Liver (tissue), 9 donors: ENCODE data around the gene ALG12. TPM values are rescaled to one million over a fixed set of nuclear protein-coding genes. Genes with fewer than 3 reads are reported as not detected.

Source experiments
- DNase-seq: peaks from one replicate; pipeline ENCODE4 v3.0.0-alpha.2; 2017; ENCODE audit warnings: low spot score
- H3K27ac ChIP-seq, 2 donors: one replicate each; pipeline ENCODE4 v1.7.0; 2013; ENCODE audit warnings: inconsistent platforms in 2 of 2, low read length in 2 of 2, control low read depth in 1 of 2, low read depth in 1 of 2, mild to moderate bottlenecking in 1 of 2
- H3K27me3 ChIP-seq, 4 donors: one replicate each; pipeline versions ENCODE4 v1.6.1 to v1.7.0; 2013; ENCODE audit warnings: low read length in 3 of 4, inconsistent platforms in 1 of 4, mild to moderate bottlenecking in 1 of 4, moderate library complexity in 1 of 4; ENCODE audit not compliant: control insufficient read depth in 4 of 4, insufficient read depth in 4 of 4
- H3K36me3 ChIP-seq, 4 donors: one replicate each; pipeline versions ENCODE4 v1.6.1 to v1.7.0; 2013; ENCODE audit warnings: low read length in 3 of 4, mild to moderate bottlenecking in 3 of 4, low read depth in 1 of 4, moderate library complexity in 1 of 4; ENCODE audit not compliant: control insufficient read depth in 4 of 4, insufficient read depth in 3 of 4
- H3K4me1 ChIP-seq, 4 donors: one replicate each; pipeline versions ENCODE4 v1.6.1 to v1.7.0; 2013; ENCODE audit warnings: low read length in 3 of 4, mild to moderate bottlenecking in 3 of 4, moderate library complexity in 1 of 4; ENCODE audit not compliant: control insufficient read depth in 4 of 4, insufficient read depth in 4 of 4
- H3K4me3 ChIP-seq, 3 donors: one replicate each; pipeline versions ENCODE4 v1.6.1 to v1.7.0; 2013; ENCODE audit warnings: low read length in 3 of 3, control low read depth in 1 of 3, low read depth in 1 of 3, mild to moderate bottlenecking in 1 of 3
- H3K9ac ChIP-seq, 2 donors: one replicate each; pipeline ENCODE4 v1.7.0; 2013; ENCODE audit warnings: low read length in 2 of 2, mild to moderate bottlenecking in 2 of 2, moderate library complexity in 2 of 2, control low read depth in 1 of 2, low read depth in 1 of 2
- H3K9me3 ChIP-seq, 4 donors: one replicate each; pipeline versions ENCODE4 v1.6.1 to v1.7.0; 2013; ENCODE audit warnings: low read length in 3 of 4; ENCODE audit not compliant: control insufficient read depth in 4 of 4
- EGR1 ChIP-seq, 2 donors: IDR thresholded peaks; 2 replicates each; pipeline ENCODE4 v1.6.1; 2016 to 2018; ENCODE audit warnings: antibody characterized with exemption in 2 of 2, low read depth in 2 of 2
- FOXA1 ChIP-seq: IDR thresholded peaks from 2 replicates; pipeline ENCODE4 v1.6.1; 2016; ENCODE audit warnings: antibody characterized with exemption
- FOXA2 ChIP-seq: IDR thresholded peaks from 2 replicates; pipeline ENCODE4 v1.6.1; 2016; ENCODE audit warnings: antibody characterized with exemption
- GABPA ChIP-seq, 2 donors: IDR thresholded peaks in 1 of 2; conservative IDR thresholded peaks in 1 of 2; 2 replicates each; pipeline ENCODE4 v1.6.1; 2016; ENCODE audit warnings: antibody characterized with exemption in 2 of 2, mild to moderate bottlenecking in 1 of 2, moderate library complexity in 1 of 2
- HNF4A ChIP-seq, 2 donors: conservative IDR thresholded peaks; 2 replicates each; pipeline ENCODE4 v1.6.1; 2016; ENCODE audit warnings: antibody characterized with exemption in 2 of 2, mild to moderate bottlenecking in 2 of 2
- HNF4G ChIP-seq: IDR thresholded peaks from 2 replicates; pipeline ENCODE4 v1.6.1; 2016; ENCODE audit warnings: antibody characterized with exemption
- JUND ChIP-seq, 2 donors: IDR thresholded peaks; 2 replicates each; pipeline ENCODE4 v1.6.1; 2016; ENCODE audit warnings: antibody characterized with exemption in 2 of 2
- NR2F2 ChIP-seq: IDR thresholded peaks from 2 replicates; pipeline ENCODE4 v1.6.1; 2016; ENCODE audit warnings: antibody characterized with exemption
- RAD21 ChIP-seq, 2 donors: IDR thresholded peaks; 2 replicates each; pipeline ENCODE4 v1.6.1; 2016; ENCODE audit warnings: antibody characterized with exemption in 2 of 2, mild to moderate bottlenecking in 2 of 2
- RXRA ChIP-seq, 2 donors: IDR thresholded peaks; 2 replicates each; pipeline ENCODE4 v1.6.1; 2017 to 2018; ENCODE audit warnings: antibody characterized with exemption in 2 of 2, mild to moderate bottlenecking in 1 of 2
- TAF1 ChIP-seq: conservative IDR thresholded peaks from 2 replicates; pipeline ENCODE4 v1.6.1; 2016; ENCODE audit warnings: antibody characterized with exemption, mild to moderate bottlenecking
- YY1 ChIP-seq: IDR thresholded peaks from 2 replicates; pipeline ENCODE4 v1.6.1; 2016; ENCODE audit warnings: antibody characterized with exemption, mild to moderate bottlenecking
- WGBS: extraction: QIAGEN DNeasy Blood & Tissue Kit; methylation state at CpG from one replicate; pipeline ENCODE4 v1.1.7; 2013; 5-methylcytosine and 5-hydroxymethylcytosine counted together
- polyA plus RNA-seq, 2 donors: library from polyadenylated mRNA; stranded (reverse) in 1 of 2; unstranded in 1 of 2; fragments of 200-250 nt in 1 of 2; fragments of >200 nt in 1 of 2; fragmentation: Nextera tagmentation in 1 of 2; extraction: Ambion mirVana in 1 of 2; gene quantifications; one replicate each; pipeline versions ENCODE4 v1.2.1 to v1.2.3, GENCODE V29; 2013 to 2015
- total RNA-seq, 2 donors: library from RNA; depleted of rRNA; stranded (reverse); fragments of >200 nt; gene quantifications; one replicate each; pipeline ENCODE4 v1.2.3, GENCODE V29; 2014
- TF ChIP-seq, protein P1 (sequence below): IDR thresholded peaks from 2 replicates; pipeline ENCODE4 v1.6.1; 2016; ENCODE audit warnings: antibody characterized with exemption
- TF ChIP-seq, protein P2 (sequence below): fragments of 150-350 bp; IDR thresholded peaks from 2 replicates; pipeline ENCODE4 v1.5.1; 2017; ENCODE audit warnings: improper control_type of control experiment, low read depth, low read length; ENCODE audit not compliant: missing input control
- TF ChIP-seq, protein P3 (sequence below): IDR thresholded peaks from 2 replicates; pipeline ENCODE4 v1.6.1; 2016; ENCODE audit warnings: antibody characterized with exemption, mild to moderate bottlenecking
- TF ChIP-seq, protein P4 (sequence below): IDR thresholded peaks from 2 replicates; pipeline ENCODE4 v1.6.1; 2016; ENCODE audit warnings: antibody characterized with exemption
- TF ChIP-seq, protein P5 (sequence below): IDR thresholded peaks from 2 replicates; pipeline ENCODE4 v1.6.1; 2016; ENCODE audit warnings: antibody characterized with exemption
- donor health status: healthy.
- donor health status: healthy.
- donor health status: healthy.
- donor health status: healthy.
- donor health status: healthy.

The ALG12 gene
- total and polyA plus RNA-seq, 4 donors, result 10.4 to 20.2 (median 14.0) TPM

DNA sequence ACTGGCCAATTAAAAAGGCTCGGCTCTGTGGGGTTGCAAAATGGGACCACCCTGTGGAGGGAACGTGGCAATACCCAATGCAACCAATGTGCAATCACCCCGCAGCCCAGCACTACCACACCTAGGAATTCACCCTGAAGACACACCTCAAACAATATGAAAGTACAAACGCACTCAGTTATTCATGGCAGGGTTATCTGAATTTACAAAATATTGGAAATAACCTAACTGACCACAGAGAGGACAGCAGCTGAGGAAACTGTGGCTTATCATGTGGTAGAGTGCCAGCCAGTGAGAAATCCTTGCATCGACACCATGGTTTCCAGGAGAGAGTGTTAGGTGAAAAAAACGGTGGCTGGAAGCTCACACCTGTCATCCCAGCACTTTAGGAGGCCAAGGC lies 18.7 kb downstream of the ALG12 start:
- DNase-seq, result no peak
- TF ChIP-seq, protein P1, sequence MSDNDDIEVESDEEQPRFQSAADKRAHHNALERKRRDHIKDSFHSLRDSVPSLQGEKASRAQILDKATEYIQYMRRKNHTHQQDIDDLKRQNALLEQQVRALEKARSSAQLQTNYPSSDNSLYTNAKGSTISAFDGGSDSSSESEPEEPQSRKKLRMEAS, result no peak
- TF ChIP-seq, protein P2, sequence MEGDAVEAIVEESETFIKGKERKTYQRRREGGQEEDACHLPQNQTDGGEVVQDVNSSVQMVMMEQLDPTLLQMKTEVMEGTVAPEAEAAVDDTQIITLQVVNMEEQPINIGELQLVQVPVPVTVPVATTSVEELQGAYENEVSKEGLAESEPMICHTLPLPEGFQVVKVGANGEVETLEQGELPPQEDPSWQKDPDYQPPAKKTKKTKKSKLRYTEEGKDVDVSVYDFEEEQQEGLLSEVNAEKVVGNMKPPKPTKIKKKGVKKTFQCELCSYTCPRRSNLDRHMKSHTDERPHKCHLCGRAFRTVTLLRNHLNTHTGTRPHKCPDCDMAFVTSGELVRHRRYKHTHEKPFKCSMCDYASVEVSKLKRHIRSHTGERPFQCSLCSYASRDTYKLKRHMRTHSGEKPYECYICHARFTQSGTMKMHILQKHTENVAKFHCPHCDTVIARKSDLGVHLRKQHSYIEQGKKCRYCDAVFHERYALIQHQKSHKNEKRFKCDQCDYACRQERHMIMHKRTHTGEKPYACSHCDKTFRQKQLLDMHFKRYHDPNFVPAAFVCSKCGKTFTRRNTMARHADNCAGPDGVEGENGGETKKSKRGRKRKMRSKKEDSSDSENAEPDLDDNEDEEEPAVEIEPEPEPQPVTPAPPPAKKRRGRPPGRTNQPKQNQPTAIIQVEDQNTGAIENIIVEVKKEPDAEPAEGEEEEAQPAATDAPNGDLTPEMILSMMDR, result no peak
- no peak for TF ChIP-seq FOXA1
- TF ChIP-seq YY1, result no peak
- no peak for TF ChIP-seq HNF4G
- TF ChIP-seq TAF1, result no peak
- TF ChIP-seq RXRA (IDR thresholded peaks at IDR 0.05), result no peak
- TF ChIP-seq, protein P3, sequence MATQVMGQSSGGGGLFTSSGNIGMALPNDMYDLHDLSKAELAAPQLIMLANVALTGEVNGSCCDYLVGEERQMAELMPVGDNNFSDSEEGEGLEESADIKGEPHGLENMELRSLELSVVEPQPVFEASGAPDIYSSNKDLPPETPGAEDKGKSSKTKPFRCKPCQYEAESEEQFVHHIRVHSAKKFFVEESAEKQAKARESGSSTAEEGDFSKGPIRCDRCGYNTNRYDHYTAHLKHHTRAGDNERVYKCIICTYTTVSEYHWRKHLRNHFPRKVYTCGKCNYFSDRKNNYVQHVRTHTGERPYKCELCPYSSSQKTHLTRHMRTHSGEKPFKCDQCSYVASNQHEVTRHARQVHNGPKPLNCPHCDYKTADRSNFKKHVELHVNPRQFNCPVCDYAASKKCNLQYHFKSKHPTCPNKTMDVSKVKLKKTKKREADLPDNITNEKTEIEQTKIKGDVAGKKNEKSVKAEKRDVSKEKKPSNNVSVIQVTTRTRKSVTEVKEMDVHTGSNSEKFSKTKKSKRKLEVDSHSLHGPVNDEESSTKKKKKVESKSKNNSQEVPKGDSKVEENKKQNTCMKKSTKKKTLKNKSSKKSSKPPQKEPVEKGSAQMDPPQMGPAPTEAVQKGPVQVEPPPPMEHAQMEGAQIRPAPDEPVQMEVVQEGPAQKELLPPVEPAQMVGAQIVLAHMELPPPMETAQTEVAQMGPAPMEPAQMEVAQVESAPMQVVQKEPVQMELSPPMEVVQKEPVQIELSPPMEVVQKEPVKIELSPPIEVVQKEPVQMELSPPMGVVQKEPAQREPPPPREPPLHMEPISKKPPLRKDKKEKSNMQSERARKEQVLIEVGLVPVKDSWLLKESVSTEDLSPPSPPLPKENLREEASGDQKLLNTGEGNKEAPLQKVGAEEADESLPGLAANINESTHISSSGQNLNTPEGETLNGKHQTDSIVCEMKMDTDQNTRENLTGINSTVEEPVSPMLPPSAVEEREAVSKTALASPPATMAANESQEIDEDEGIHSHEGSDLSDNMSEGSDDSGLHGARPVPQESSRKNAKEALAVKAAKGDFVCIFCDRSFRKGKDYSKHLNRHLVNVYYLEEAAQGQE, result no peak
- no peak for TF ChIP-seq NR2F2
- no peak for TF ChIP-seq JUND (IDR thresholded peaks at IDR 0.05)
- TF ChIP-seq HNF4A (conservative IDR thresholded peaks at IDR 0.05), result no peak
- TF ChIP-seq, protein P4, sequence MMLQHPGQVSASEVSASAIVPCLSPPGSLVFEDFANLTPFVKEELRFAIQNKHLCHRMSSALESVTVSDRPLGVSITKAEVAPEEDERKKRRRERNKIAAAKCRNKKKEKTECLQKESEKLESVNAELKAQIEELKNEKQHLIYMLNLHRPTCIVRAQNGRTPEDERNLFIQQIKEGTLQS, result no peak
- no peak for TF ChIP-seq RAD21 (IDR thresholded peaks at IDR 0.05)
- no peak for TF ChIP-seq EGR1 (IDR thresholded peaks at IDR 0.05; ENCODE audit: low read depth in 2 of 2)
- no peaks in the 10 kb centered on the region for H3K9me3 ChIP-seq
- H3K27ac ChIP-seq, result no peak overlapping the region
- H3K4me1 ChIP-seq, result no peaks in the 10 kb centered on the region
- H3K36me3 ChIP-seq, result peaks cover 4 to 42% (median 18%) of the 10 kb centered on the region in 4 donors
- no peaks in the 10 kb centered on the region for H3K27me3 ChIP-seq
- no peak overlapping the region for H3K4me3 ChIP-seq
- 90% methylated on average over 6 of the region's 6 CpGs for WGBS
- H3K9ac ChIP-seq, result no peak overlapping the region

DNA sequence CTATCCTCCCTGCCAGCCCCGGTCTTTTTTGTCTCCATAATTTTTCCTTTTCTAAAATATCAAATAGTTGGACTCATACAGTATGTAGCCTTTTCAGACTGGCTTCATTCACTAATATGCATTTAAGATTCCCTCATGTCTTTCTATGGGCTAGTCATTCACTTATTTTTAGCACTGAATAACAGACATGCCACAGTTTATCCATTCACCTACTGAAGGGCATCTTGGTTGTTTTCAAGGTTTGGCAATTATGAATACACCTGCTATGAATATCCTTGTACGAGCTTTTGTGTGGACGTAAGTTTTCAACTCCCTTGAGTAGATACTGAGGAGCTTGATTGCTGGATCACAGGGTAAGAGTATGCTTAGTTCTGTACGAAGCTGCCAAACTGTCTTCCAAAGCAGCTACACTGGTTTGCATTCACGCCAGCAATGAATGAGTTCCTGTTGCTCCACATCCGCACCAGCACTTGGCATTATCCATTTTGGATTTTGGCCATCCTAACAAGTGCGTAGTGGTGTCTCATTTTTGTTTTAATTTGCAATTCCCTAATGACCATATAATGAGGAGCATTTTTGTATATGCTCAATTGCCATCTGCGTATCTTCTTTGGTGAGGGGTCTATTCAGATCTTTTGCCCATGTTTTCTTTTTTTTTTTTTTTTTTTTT lies 21.1 kb downstream of the ALG12 start:
- Histone ChIP-seq H3K9me3 (peaks cover 0 to 3% (median 0%) of the 10 kb centered on the region in 4 donors), H3K36me3 (peaks cover 0 to 25% (median 8%) of the 10 kb centered on the region in 4 donors), H3K27me3 (no peaks in the 10 kb centered on the region), H3K4me1 (no peaks in the 10 kb centered on the region), H3K9ac (no peak overlapping the region), H3K27ac (no peak overlapping the region), H3K4me3 (no peak overlapping the region)
- WGBS, result 98% methylated on average over 8 of the region's 8 CpGs
- no peak for DNase-seq
- TF ChIP-seq FOXA1 (no peak), FOXA2 (no peak), GABPA (IDR thresholded peaks at IDR 0.05 in 1 of 2, conservative IDR thresholded peaks at IDR 0.05 in 1 of 2) (no peak), YY1 (no peak), EGR1 (IDR thresholded peaks at IDR 0.05; ENCODE audit: low read depth in 2 of 2) (no peak), HNF4G (no peak), JUND (IDR thresholded peaks at IDR 0.05) (no peak), RXRA (IDR thresholded peaks at IDR 0.05) (no peak), RAD21 (IDR thresholded peaks at IDR 0.05) (no peak), HNF4A (conservative IDR thresholded peaks at IDR 0.05) (no peak)
- TF ChIP-seq, protein P3, result no peak
- TF ChIP-seq, protein P2, result no peak
- TF ChIP-seq, protein P5, sequence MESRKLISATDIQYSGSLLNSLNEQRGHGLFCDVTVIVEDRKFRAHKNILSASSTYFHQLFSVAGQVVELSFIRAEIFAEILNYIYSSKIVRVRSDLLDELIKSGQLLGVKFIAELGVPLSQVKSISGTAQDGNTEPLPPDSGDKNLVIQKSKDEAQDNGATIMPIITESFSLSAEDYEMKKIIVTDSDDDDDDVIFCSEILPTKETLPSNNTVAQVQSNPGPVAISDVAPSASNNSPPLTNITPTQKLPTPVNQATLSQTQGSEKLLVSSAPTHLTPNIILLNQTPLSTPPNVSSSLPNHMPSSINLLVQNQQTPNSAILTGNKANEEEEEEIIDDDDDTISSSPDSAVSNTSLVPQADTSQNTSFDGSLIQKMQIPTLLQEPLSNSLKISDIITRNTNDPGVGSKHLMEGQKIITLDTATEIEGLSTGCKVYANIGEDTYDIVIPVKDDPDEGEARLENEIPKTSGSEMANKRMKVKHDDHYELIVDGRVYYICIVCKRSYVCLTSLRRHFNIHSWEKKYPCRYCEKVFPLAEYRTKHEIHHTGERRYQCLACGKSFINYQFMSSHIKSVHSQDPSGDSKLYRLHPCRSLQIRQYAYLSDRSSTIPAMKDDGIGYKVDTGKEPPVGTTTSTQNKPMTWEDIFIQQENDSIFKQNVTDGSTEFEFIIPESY, result no peak
